Body of pancreas (tissue), 4 donors: ENCODE results near the gene HNRNPA3.

ENCODE experiments used
- POLR2A ChIP-seq, 3 donors: fragments of 450-650 bp; IDR thresholded peaks; one replicate each; pipeline ENCODE4 v1.6.1; 2016; ENCODE audit warnings: antibody characterized with exemption in 3 of 3, mild to moderate bottlenecking in 2 of 3
- TF ChIP-seq, protein P1 (sequence below), 7 experiments: fragments of 450-650 bp in 4 of 7; fragments of 200-600 bp in 3 of 7; sonication (generic) in 3 of 7; IDR thresholded peaks; one replicate each; pipeline ENCODE4 v1.5.1; 2016 to 2019; ENCODE audit warnings: antibody characterized with exemption in 7 of 7

DNA sequence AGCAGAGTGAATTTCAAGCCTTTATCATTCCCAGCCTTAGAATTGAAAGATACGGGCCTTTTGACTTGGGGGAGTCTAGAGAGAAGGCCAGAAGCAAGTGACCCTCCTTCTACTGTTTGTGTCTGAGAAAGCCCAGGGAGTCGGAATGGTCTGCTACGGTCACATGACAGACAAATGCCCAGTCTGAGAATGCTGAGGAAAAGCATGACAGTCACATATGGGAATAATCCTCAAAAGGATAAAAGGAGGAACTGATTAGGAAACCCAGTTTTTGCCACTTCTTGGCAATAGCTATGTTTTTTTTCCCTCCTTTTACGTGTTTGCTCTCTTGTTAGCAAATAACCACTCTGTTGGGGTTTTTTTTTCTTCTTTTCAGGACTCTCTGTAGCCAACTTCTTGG lies 38.1 kb upstream of the HNRNPA3 start:
- TF ChIP-seq, protein P1, sequence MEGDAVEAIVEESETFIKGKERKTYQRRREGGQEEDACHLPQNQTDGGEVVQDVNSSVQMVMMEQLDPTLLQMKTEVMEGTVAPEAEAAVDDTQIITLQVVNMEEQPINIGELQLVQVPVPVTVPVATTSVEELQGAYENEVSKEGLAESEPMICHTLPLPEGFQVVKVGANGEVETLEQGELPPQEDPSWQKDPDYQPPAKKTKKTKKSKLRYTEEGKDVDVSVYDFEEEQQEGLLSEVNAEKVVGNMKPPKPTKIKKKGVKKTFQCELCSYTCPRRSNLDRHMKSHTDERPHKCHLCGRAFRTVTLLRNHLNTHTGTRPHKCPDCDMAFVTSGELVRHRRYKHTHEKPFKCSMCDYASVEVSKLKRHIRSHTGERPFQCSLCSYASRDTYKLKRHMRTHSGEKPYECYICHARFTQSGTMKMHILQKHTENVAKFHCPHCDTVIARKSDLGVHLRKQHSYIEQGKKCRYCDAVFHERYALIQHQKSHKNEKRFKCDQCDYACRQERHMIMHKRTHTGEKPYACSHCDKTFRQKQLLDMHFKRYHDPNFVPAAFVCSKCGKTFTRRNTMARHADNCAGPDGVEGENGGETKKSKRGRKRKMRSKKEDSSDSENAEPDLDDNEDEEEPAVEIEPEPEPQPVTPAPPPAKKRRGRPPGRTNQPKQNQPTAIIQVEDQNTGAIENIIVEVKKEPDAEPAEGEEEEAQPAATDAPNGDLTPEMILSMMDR (IDR thresholded peaks at IDR 0.05) = no peak
- TF ChIP-seq POLR2A (IDR thresholded peaks at IDR 0.05) = no peak
